HL-60 (cell line): ENCODE measurements around the gene AMZ2.
A peak's percentile ranks its signal among the peaks of the same experiment; 100 is the strongest.
"Not testable (repeated sequence)": the region's sequence is repeated elsewhere in the genome, so short reads cannot be mapped to it uniquely, and the experiment has no call there.

Experiments
- DNase-seq, 2 experiments: peaks; one replicate each; pipeline ENCODE4 v3.0.0-alpha.2; 2010 to 2020; ENCODE audit warnings: low read depth in 1 of 2, low spot score in 1 of 2
- H3K27ac ChIP-seq: fragments of 250-450 bp; sonication (Bioruptor Pico); replicated peaks from 2 replicates; pipeline ENCODE4 v1.5.1; 2020; ENCODE audit warnings: mild to moderate bottlenecking, moderate library complexity
- H3K27me3 ChIP-seq: fragments of 250-450 bp; sonication (Bioruptor Pico); 2 replicates; pipeline ENCODE4 v1.5.1; 2021; ENCODE audit warnings: mild to moderate bottlenecking, moderate library complexity; ENCODE audit not compliant: insufficient read depth, poor library complexity, severe bottlenecking
- H3K4me3 ChIP-seq: replicated peaks from 2 replicates; pipeline ENCODE4 v1.5.1; 2011; ENCODE audit warnings: mild to moderate bottlenecking, control low read depth, low read length; ENCODE audit not compliant: insufficient read depth
- CTCF ChIP-seq: IDR thresholded peaks from one replicate; pipeline ENCODE4 v1.5.1; 2011; ENCODE audit warnings: low read length, control low read depth, inconsistent platforms; ENCODE audit not compliant: insufficient read depth
- GABPA ChIP-seq: IDR thresholded peaks from 2 replicates; pipeline ENCODE4 v1.6.1; 2012; ENCODE audit warnings: low read depth
- POLR2AphosphoS5 ChIP-seq: IDR thresholded peaks from 2 replicates; pipeline ENCODE4 v1.6.1; 2012; ENCODE audit warnings: low read depth
- REST ChIP-seq: IDR thresholded peaks from 2 replicates; pipeline ENCODE4 v1.6.1; 2012; ENCODE audit warnings: low read depth; ENCODE audit not compliant: insufficient replicate concordance
- SPI1 ChIP-seq: IDR thresholded peaks from 2 replicates; pipeline ENCODE4 v1.6.1; 2012; ENCODE audit warnings: low read depth, mild to moderate bottlenecking, borderline replicate concordance

AMZ2 gene

GRCh38 chr17:68277807-68278206 is 30.0 kb downstream of the AMZ2 start:
- no peak overlapping the region for H3K4me3 ChIP-seq

GRCh38 chr17:68281965-68282364 is 34.1 kb downstream of the AMZ2 start:
- H3K27me3 ChIP-seq, H3K27ac ChIP-seq, H3K4me3 ChIP-seq, DNase-seq: not testable (repeated sequence)

More at GRCh38 chr17:68277807-68278206, 30.0 kb downstream of the AMZ2 start:
- no peak for TF ChIP-seq CTCF
- TF ChIP-seq GABPA, result no peak
- no peak for TF ChIP-seq SPI1
- TF ChIP-seq REST, result no peak
- TF ChIP-seq POLR2AphosphoS5, result no peak
- Histone ChIP-seq H3K27ac (no peak overlapping the region), H3K27me3 (no peaks in the 10 kb centered on the region)
- no peak for DNase-seq

GRCh38 chr17:68288375-68288774 is 40.5 kb downstream of the AMZ2 start:
- Histone ChIP-seq H3K27ac (peak overlapping the region; percentile 27), H3K4me3 (no peak overlapping the region)
- peak; percentile 65 to 66 for DNase-seq

More at GRCh38 chr17:68288375-68288774, 40.5 kb downstream of the AMZ2 start:
- TF ChIP-seq SPI1 (peak; percentile 97), REST (no peak), POLR2AphosphoS5 (peak; percentile 29), CTCF (no peak), GABPA (no peak)
- H3K27me3 ChIP-seq, result no peaks in the 10 kb centered on the region
